Omental fat pad (tissue), 4 donors: ENCODE data around the gene ARHGAP45. TPM values are rescaled to one million over a fixed set of nuclear protein-coding genes. Genes with fewer than 3 reads are reported as not detected.
"Not testable (repeated sequence)": the region's sequence is repeated elsewhere in the genome, so short reads cannot be mapped to it uniquely, and the experiment has no call there.

Experiments used
- ATAC-seq: fragments of 150-250 bp; one replicate; pipeline ENCODE4 v1.9.1; 2016; ENCODE audit warnings: mild to moderate bottlenecking, moderate library complexity; ENCODE audit not compliant: low FRiP score
- DNase-seq: peaks from one replicate; pipeline ENCODE4 v3.0.0-alpha.2; 2019; ENCODE audit warnings: low spot score
- CTCF ChIP-seq, 3 donors: fragments of 450-650 bp; IDR thresholded peaks; one replicate each; pipeline ENCODE4 v1.5.1; 2016 to 2017; ENCODE audit warnings: antibody characterized with exemption in 3 of 3, mild to moderate bottlenecking in 3 of 3, moderate library complexity in 2 of 3
- total RNA-seq, 4 donors: library from RNA; depleted of rRNA; stranded (reverse); fragments of >200 nt; gene quantifications; one replicate each; pipeline ENCODE4 v1.1.0, GENCODE V29; 2016

ARHGAP45 gene
- total RNA-seq, 4 donors from 2014 or later: 21.4 to 97.6 (median 36.3) TPM

- no peak for ATAC-seq
- no peak for TF ChIP-seq CTCF (IDR thresholded peaks at IDR 0.05)
- no peak for DNase-seq
These were observed 46.7 kb upstream of the ARHGAP45 start for GRCh38 chr19:1019980-1020867.

GRCh38 chr19:1020868-1021425 lies 46.0 kb upstream of the ARHGAP45 start, which contains the start of gene TMEM259:
TMEM259 (minus strand) TSS chr19:1021123; CDS start chr19:1020996, 127 bp downstream.
- peak; percentile 93 for DNase-seq
- TF ChIP-seq CTCF (IDR thresholded peaks at IDR 0.05): no peak
- ATAC-seq: peak; percentile 90

- not testable (repeated sequence) for DNase-seq, ATAC-seq
These were observed 43.1 kb upstream of the ARHGAP45 start for GRCh38 chr19:1023883-1024188.

GRCh38 chr19:1025080-1025479 lies 41.9 kb upstream of the ARHGAP45 start:
- DNase-seq, ATAC-seq: not testable (repeated sequence)

- ATAC-seq: peak; percentile 58
These were observed 40.8 kb upstream of the ARHGAP45 start, which contains the start of gene CNN2 for GRCh38 chr19:1025960-1026782. CNN2 (plus strand) TSS chr19:1026608; CDS start chr19:1026662, 54 bp downstream.

GRCh38 chr19:1026783-1027649 lies 40.0 kb upstream of the ARHGAP45 start:
- no peak for DNase-seq
- no peak for TF ChIP-seq CTCF (IDR thresholded peaks at IDR 0.05)
- peak; percentile 7 for ATAC-seq

More at GRCh38 chr19:1025960-1026782, 40.8 kb upstream of the ARHGAP45 start, which contains the start of gene CNN2:
- no peak for DNase-seq
- TF ChIP-seq CTCF (IDR thresholded peaks at IDR 0.05): no peak

- no peak for DNase-seq
- no peak for TF ChIP-seq CTCF (IDR thresholded peaks at IDR 0.05)
- ATAC-seq: no peak
These were observed 39.3 kb upstream of the ARHGAP45 start for GRCh38 chr19:1027650-1028061.
